ENCODE measurements around the gene APC. TPM values are rescaled to one million over a fixed set of nuclear protein-coding genes. Genes with fewer than 3 reads are reported as not detected.

Gene APC
- total and polyA plus RNA-seq, 2 donors (not counting 1 experiment from before 2014, with no cell fraction given), result 8.1 to 55.8 TPM

DNA sequence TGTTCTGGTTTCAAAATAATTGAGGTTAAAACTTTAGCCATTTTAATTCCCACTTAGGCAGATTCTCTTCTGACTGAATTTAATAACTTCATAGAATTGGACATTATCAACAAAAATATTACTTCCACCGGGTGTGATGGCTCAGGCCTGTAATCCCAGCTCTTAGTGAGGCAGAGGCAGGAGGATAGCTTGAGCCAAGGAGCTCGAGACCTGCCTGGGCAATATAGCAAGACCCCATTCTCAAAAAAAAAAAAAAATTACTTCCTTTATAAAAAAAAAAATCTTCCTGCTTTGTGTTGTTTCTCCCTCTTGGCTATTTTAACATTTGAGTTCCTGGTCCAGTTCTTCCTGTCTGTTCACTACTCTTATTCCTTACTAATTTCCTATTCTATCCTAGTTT lies 18.0 kb downstream of the APC start:
- peaks cover 8% of the 10 kb centered on the region for H3K4me1 Mint-ChIP-seq
- no peaks in the 10 kb centered on the region for H3K4me1 ChIP-seq (ENCODE audit: control insufficient read depth in 2 of 2, insufficient read depth in 2 of 2, low read length in 2 of 2)
- no peak overlapping the region for H3K27ac Mint-ChIP-seq
- H3K4me3 ChIP-seq (ENCODE audit: control extremely low read depth in 1 of 5, extremely low read depth in 1 of 5, insufficient read depth in 1 of 5, low read depth in 2 of 5, low read length in 4 of 5), result no peak overlapping the region
- H3K36me3 ChIP-seq (replicated peaks in 1 of 2; ENCODE audit: control extremely low read depth in 1 of 2, control insufficient read depth in 1 of 2, extremely low read depth in 1 of 2, insufficient read depth in 2 of 2, low read length in 1 of 2), result peaks cover 4 to 6% of the 10 kb centered on the region in 2 experiments
- no peaks in the 10 kb centered on the region for H4K20me1 ChIP-seq (ENCODE audit: control insufficient read depth, insufficient read depth, low read length, poor library complexity, severe bottlenecking)
- no peaks in the 10 kb centered on the region for H3K9me3 Mint-ChIP-seq (ENCODE audit: insufficient read depth)
- no peaks in the 10 kb centered on the region for H3K27me3 Mint-ChIP-seq
- no peak overlapping the region for H2AFZ ChIP-seq (ENCODE audit: insufficient read depth, low read depth, low read length, poor library complexity, severe bottlenecking)
- no peaks in the 10 kb centered on the region for H3K9me3 ChIP-seq (ENCODE audit: control extremely low read depth in 1 of 3, control insufficient read depth in 2 of 3, insufficient read depth in 1 of 3, low read length in 2 of 3)
- no peaks in the 10 kb centered on the region for H3K27me3 ChIP-seq (replicated peaks in 1 of 4; ENCODE audit: control extremely low read depth in 1 of 4, control insufficient read depth in 3 of 4, insufficient read depth in 4 of 4, low read length in 3 of 4)
- H3K79me2 ChIP-seq (ENCODE audit: control insufficient read depth, insufficient read depth, low read length), result peaks cover 12% of the 10 kb centered on the region
- POLR2A ChIA-PET, result no interaction called here
- TF ChIP-seq, protein P1, sequence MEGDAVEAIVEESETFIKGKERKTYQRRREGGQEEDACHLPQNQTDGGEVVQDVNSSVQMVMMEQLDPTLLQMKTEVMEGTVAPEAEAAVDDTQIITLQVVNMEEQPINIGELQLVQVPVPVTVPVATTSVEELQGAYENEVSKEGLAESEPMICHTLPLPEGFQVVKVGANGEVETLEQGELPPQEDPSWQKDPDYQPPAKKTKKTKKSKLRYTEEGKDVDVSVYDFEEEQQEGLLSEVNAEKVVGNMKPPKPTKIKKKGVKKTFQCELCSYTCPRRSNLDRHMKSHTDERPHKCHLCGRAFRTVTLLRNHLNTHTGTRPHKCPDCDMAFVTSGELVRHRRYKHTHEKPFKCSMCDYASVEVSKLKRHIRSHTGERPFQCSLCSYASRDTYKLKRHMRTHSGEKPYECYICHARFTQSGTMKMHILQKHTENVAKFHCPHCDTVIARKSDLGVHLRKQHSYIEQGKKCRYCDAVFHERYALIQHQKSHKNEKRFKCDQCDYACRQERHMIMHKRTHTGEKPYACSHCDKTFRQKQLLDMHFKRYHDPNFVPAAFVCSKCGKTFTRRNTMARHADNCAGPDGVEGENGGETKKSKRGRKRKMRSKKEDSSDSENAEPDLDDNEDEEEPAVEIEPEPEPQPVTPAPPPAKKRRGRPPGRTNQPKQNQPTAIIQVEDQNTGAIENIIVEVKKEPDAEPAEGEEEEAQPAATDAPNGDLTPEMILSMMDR (IDR thresholded peaks at IDR 0.05), result no peak
- TF ChIP-seq EZH2 (IDR thresholded peaks at IDR 0.05; ENCODE audit: borderline replicate concordance, insufficient read depth, low read depth, low read length, poor library complexity, severe bottlenecking), result no peak
- no peak overlapping the region for H3K4me3 Mint-ChIP-seq
- WGBS (ENCODE audit: insufficient coverage), result 80% methylated on average over 1 of the region's 2 CpGs
- no peak for ATAC-seq (ENCODE audit: low read depth)
- H3K9ac ChIP-seq (ENCODE audit: low read length), result peak overlapping the region; percentile 32
- intact Hi-C loops (cut with micrococcal nuclease), result loop anchor here (2.0 to 5.0 kb wide), 2 partner anchors 92 to 337 kb away; partner anchors contain the start of gene EPB41L4A
- no peak overlapping the region for H3K4me2 ChIP-seq (replicated peaks; ENCODE audit: low read depth, low read length, poor library complexity, severe bottlenecking)
- peak overlapping the region in 1 of 2 donors; percentile 11 for H3K27ac ChIP-seq (ENCODE audit: low read length in 2 of 2)
- DNase-seq, result no peak
- CTCF ChIA-PET, result interaction anchor here (0.7 to 6.1 kb wide), 5 partner anchors 35 to 580 kb away, joined by 3 to 190 read pairs (median 3); no protein-coding TSS in a partner anchor

DNA sequence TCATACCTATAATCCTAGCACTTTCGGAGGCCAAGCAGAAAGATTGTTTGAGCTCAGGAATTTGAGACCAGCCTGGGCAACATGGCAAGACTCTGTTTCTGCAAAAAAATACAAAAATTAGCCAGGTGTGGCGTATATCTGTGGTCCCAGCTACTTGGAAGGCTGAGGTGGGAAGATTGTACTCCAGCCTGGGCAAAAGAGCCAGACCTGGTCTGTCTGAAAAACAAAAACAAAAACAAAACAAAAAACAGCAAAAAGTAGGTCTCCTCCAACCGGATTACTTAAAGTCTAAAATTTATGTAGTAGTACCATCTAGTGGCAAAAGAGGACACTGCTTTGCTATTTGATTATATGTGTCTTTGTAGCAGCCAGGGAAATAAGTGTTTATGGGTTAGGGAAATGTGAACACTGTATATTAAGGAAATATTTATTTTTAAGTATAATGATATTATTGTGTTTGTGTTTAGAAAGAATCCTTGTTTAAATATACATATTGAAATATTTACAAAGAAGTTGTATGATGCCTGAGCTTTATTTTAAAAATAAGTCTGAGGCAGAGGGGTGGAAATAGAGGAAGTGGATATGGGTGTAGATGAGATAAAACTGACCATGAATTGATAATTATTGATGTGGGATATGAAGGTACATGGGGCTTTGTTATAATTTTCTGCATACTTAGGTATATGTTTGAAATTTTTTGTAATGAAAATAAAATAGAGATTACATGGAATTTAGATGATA lies 20.0 kb downstream of the APC start:
- Histone ChIP-seq H3K27me3 (replicated peaks in 1 of 4; ENCODE audit: control extremely low read depth in 1 of 4, control insufficient read depth in 3 of 4, insufficient read depth in 4 of 4, low read length in 3 of 4) (no peaks in the 10 kb centered on the region), H4K20me1 (ENCODE audit: control insufficient read depth, insufficient read depth, low read length, poor library complexity, severe bottlenecking) (no peaks in the 10 kb centered on the region), H3K36me3 (replicated peaks in 1 of 2; ENCODE audit: control extremely low read depth in 1 of 2, control insufficient read depth in 1 of 2, extremely low read depth in 1 of 2, insufficient read depth in 2 of 2, low read length in 1 of 2) (peaks cover 4 to 6% of the 10 kb centered on the region in 2 experiments), H3K79me2 (ENCODE audit: control insufficient read depth, insufficient read depth, low read length) (peaks cover 19% of the 10 kb centered on the region), H3K9ac (ENCODE audit: low read length) (no peak overlapping the region), H2AFZ (ENCODE audit: insufficient read depth, low read depth, low read length, poor library complexity, severe bottlenecking) (peak overlapping the region; percentile 58), H3K4me3 (ENCODE audit: control extremely low read depth in 1 of 5, extremely low read depth in 1 of 5, insufficient read depth in 1 of 5, low read depth in 2 of 5, low read length in 4 of 5) (no peak overlapping the region), H3K4me2 (replicated peaks; ENCODE audit: low read depth, low read length, poor library complexity, severe bottlenecking) (no peak overlapping the region), H3K4me1 (ENCODE audit: control insufficient read depth in 2 of 2, insufficient read depth in 2 of 2, low read length in 2 of 2) (no peaks in the 10 kb centered on the region), H3K27ac (ENCODE audit: low read length in 2 of 2) (peak overlapping the region in 1 of 2 donors; percentile 11), H3K9me3 (ENCODE audit: control extremely low read depth in 1 of 3, control insufficient read depth in 2 of 3, insufficient read depth in 1 of 3, low read length in 2 of 3) (no peaks in the 10 kb centered on the region)
- Mint-ChIP-seq H3K4me3 (no peak overlapping the region), H3K27ac (peak overlapping the region; percentile 33), H3K9me3 (ENCODE audit: insufficient read depth) (no peaks in the 10 kb centered on the region), H3K4me1 (peaks cover 8% of the 10 kb centered on the region), H3K27me3 (no peaks in the 10 kb centered on the region)
- ATAC-seq (ENCODE audit: low read depth) (peak; percentile 77), DNase-seq (peak; percentile 76)
- intact Hi-C loops (cut with micrococcal nuclease), result loop anchor here (1.0 to 5.0 kb wide), 6 partner anchors 90 to 582 kb away; partner anchors contain the start of gene EPB41L4A
- TF ChIP-seq, protein P1 (IDR thresholded peaks at IDR 0.05), result peak; percentile 90
- TF ChIP-seq EZH2 (IDR thresholded peaks at IDR 0.05; ENCODE audit: borderline replicate concordance, insufficient read depth, low read depth, low read length, poor library complexity, severe bottlenecking), result no peak
- WGBS (ENCODE audit: insufficient coverage), result 89% methylated on average over 1 of the region's 3 CpGs
- CTCF ChIA-PET, result interaction anchor here (0.5 to 6.1 kb wide), 61 partner anchors 9 to 1207 kb away, joined by 3 to 190 read pairs (median 4); partner anchors contain the start of genes APC, EPB41L4A and SRP19
- POLR2A ChIA-PET, result interaction anchor here (0.5 kb wide), 1 partner anchor 18 kb away, joined by 4 read pairs; no protein-coding TSS in a partner anchor

Data from B cell (primary cell).